Subcutaneous adipose tissue (tissue), 4 donors: ENCODE measurements around the gene MAP1B. TPM values are rescaled to one million over a fixed set of nuclear protein-coding genes. Genes with fewer than 3 reads are reported as not detected.

ENCODE experiments used
- CTCF ChIP-seq: fragments of 450-650 bp; IDR thresholded peaks from one replicate; pipeline ENCODE4 v1.5.1; 2016; ENCODE audit warnings: low read depth, mild to moderate bottlenecking, control low read depth, antibody characterized with exemption, moderate library complexity
- total RNA-seq, 4 donors: library from RNA; depleted of rRNA; stranded (reverse); fragments of >200 nt; gene quantifications; one replicate each; pipeline ENCODE4 v1.1.0, GENCODE V29; 2016

MAP1B gene
- total RNA-seq, 4 donors from 2014 or later, result 174 to 1,477 (median 584) TPM

GRCh38 chr5:72160959-72161358 is 53.7 kb downstream of the MAP1B start:
- no peak for TF ChIP-seq CTCF

GRCh38 chr5:72161951-72162350 is 54.7 kb downstream of the MAP1B start:
- TF ChIP-seq CTCF, result no peak

GRCh38 chr5:72163349-72163983 is 56.2 kb downstream of the MAP1B start:
- no peak for TF ChIP-seq CTCF

- no peak for TF ChIP-seq CTCF
Observed at GRCh38 chr5:72166070-72166979, 59.0 kb downstream of the MAP1B start.

- no peak for TF ChIP-seq CTCF
Observed at GRCh38 chr5:72167257-72167656, 60.0 kb downstream of the MAP1B start.

- no peak for TF ChIP-seq CTCF
Observed at GRCh38 chr5:72167804-72168203, 60.5 kb downstream of the MAP1B start.

- TF ChIP-seq CTCF, result no peak
Observed at GRCh38 chr5:72170101-72170500, 62.8 kb downstream of the MAP1B start.
